Endothelial cell of umbilical vein (primary cell): Measurements from ENCODE around the gene EPC1. TPM values are rescaled to one million over a fixed set of nuclear protein-coding genes. Genes with fewer than 3 reads are reported as not detected.

Source experiments
- BruUV-seq: library from RNA; stranded (reverse); fragments of 400-500 nt; replicated peaks from 2 replicates; lab custom pipeline; 2021; lab: Mats Ljungman, UMichigan
- CTCF ChIA-PET: fragments of 300-600, 350-600 bp; sonication (Branson Sonifier 250); formaldehyde crosslinking; loops from one replicate; lab custom pipeline; 2021; ENCODE audit warnings: antibody characterized with exemption, inconsistent platforms; lab: Charles Lee
- POLR2A ChIA-PET: fragments of 300-600, 350-600 bp; sonication (Branson Sonifier 250); formaldehyde crosslinking; loops from one replicate; lab custom pipeline; 2021; ENCODE audit warnings: antibody characterized with exemption, inconsistent platforms; lab: Charles Lee
- DNase-seq: peaks from one replicate; pipeline ENCODE4 v3.0.0-alpha.2; 2011; ENCODE audit warnings: low read depth, low spot score
- FAIRE-seq: peaks from 2 replicates; lab custom pipeline; 2011; peaks lifted over from hg19 to GRCh38; lab: Jason Lieb, UNC
- H2AFZ ChIP-seq: 2 replicates; pipeline ENCODE4 v1.6.0; 2012; ENCODE audit warnings: low read depth, low read length, control low read depth, inconsistent platforms
- H3K27ac ChIP-seq: 2 replicates; pipeline ENCODE4 v1.5.1; 2011; ENCODE audit warnings: low read depth, mild to moderate bottlenecking, control low read depth, low read length, moderate library complexity; ENCODE audit not compliant: insufficient read depth
- H3K27me3 ChIP-seq, 2 experiments: 2 replicates each; pipeline versions ENCODE4 v1.6.0 to v1.6.1; 2011; ENCODE audit warnings: low read length in 2 of 2, mixed read lengths in 1 of 2; ENCODE audit not compliant: control insufficient read depth in 2 of 2, insufficient read depth in 2 of 2
- H3K36me3 ChIP-seq, 2 experiments: 2 replicates in 1 of 2; 3 replicates in 1 of 2; pipeline ENCODE4 v1.5.1; 2011; ENCODE audit warnings: low read length in 2 of 2, mild to moderate bottlenecking in 1 of 2, moderate library complexity in 1 of 2; ENCODE audit not compliant: control insufficient read depth in 2 of 2, insufficient read depth in 2 of 2; ENCODE audit errors: extremely low read depth in 1 of 2
- H3K4me1 ChIP-seq: 3 replicates; pipeline ENCODE4 v1.5.1; 2011; ENCODE audit warnings: mild to moderate bottlenecking, low read length; ENCODE audit not compliant: control insufficient read depth, insufficient read depth; ENCODE audit errors: extremely low read depth
- H3K4me2 ChIP-seq: 2 replicates; pipeline ENCODE4 v1.6.1; 2011; ENCODE audit warnings: low read length, control low read depth, mixed read lengths; ENCODE audit not compliant: insufficient read depth
- H3K4me3 ChIP-seq, 3 experiments: fragments of 200-600 bp in 1 of 3; sonication (generic), shearing (Covaris generic) in 1 of 3; replicated peaks in 1 of 3; 2 replicates each; pipeline ENCODE4 v1.5.1; 2011 to 2016; ENCODE audit warnings: control low read depth in 3 of 3, low read length in 3 of 3, mild to moderate bottlenecking in 2 of 3, inconsistent platforms in 1 of 3, low read depth in 1 of 3, moderate library complexity in 1 of 3; ENCODE audit not compliant: insufficient read depth in 1 of 3
- H3K79me2 ChIP-seq: 2 replicates; pipeline ENCODE4 v1.6.0; 2012; ENCODE audit warnings: low read length, inconsistent platforms; ENCODE audit not compliant: control insufficient read depth, insufficient read depth
- H3K9ac ChIP-seq: replicated peaks from 2 replicates; pipeline ENCODE3; 2011; ENCODE audit warnings: low read length, control low read depth; ENCODE audit not compliant: insufficient read depth; ENCODE audit errors: extremely low read depth
- H3K9me1 ChIP-seq: replicated peaks from 3 replicates; pipeline ENCODE4 v1.6.0; 2011; ENCODE audit warnings: mild to moderate bottlenecking, low read length; ENCODE audit not compliant: control insufficient read depth, insufficient read depth; ENCODE audit errors: extremely low read depth
- H3K9me3 ChIP-seq: replicated peaks from 2 replicates; pipeline ENCODE4 v1.5.1; 2012; ENCODE audit warnings: low read length, inconsistent platforms; ENCODE audit not compliant: control insufficient read depth, insufficient read depth
- H4K20me1 ChIP-seq: replicated peaks from 2 replicates; pipeline ENCODE3; 2011; ENCODE audit warnings: mild to moderate bottlenecking, low read length; ENCODE audit not compliant: control insufficient read depth, insufficient read depth; ENCODE audit errors: extremely low read depth
- CTCF ChIP-seq, 2 donors: IDR thresholded peaks; 1 replicate in 1 of 2; 2 replicates in 1 of 2; pipeline ENCODE4 v1.5.1; 2011; ENCODE audit warnings: low read length in 2 of 2, mild to moderate bottlenecking in 2 of 2, moderate library complexity in 2 of 2, control low read depth in 1 of 2, inconsistent platforms in 1 of 2, low read depth in 1 of 2; ENCODE audit not compliant: insufficient read depth in 1 of 2; ENCODE audit errors: extremely low read depth in 1 of 2
- EZH2 ChIP-seq: IDR thresholded peaks from 2 replicates; pipeline ENCODE4 v1.6.1; 2012; ENCODE audit warnings: borderline replicate concordance, low read depth, mild to moderate bottlenecking, moderate library complexity, low read length, inconsistent platforms; ENCODE audit not compliant: severe bottlenecking
- FOS ChIP-seq: IDR thresholded peaks from 2 replicates; pipeline ENCODE4 v1.6.1; 2011; ENCODE audit warnings: mild to moderate bottlenecking, low read length, moderate library complexity, borderline replicate concordance; ENCODE audit not compliant: insufficient read depth
- GATA2 ChIP-seq: IDR thresholded peaks from 2 replicates; pipeline ENCODE4 v1.7.0; 2011; ENCODE audit warnings: low read depth, mild to moderate bottlenecking, moderate library complexity, mixed read lengths, low read length; ENCODE audit not compliant: insufficient read length, insufficient read depth
- JUN ChIP-seq: IDR thresholded peaks from 2 replicates; pipeline ENCODE4 v1.6.1; 2011; ENCODE audit warnings: borderline replicate concordance, low read depth; ENCODE audit not compliant: insufficient read length, insufficient read depth
- MYC ChIP-seq: IDR thresholded peaks from one replicate; pipeline ENCODE4 v1.6.1; 2011; ENCODE audit warnings: mild to moderate bottlenecking, low read depth, low read length
- POLR2A ChIP-seq: IDR thresholded peaks from 2 replicates; pipeline ENCODE4 v1.6.1; 2012; ENCODE audit warnings: low read depth, mild to moderate bottlenecking, control low read depth, low read length
- POLR2AphosphoS5 ChIP-seq: IDR thresholded peaks from 2 replicates; pipeline ENCODE4 v1.6.1; 2012; ENCODE audit warnings: low read depth, mild to moderate bottlenecking, control low read depth, low read length, moderate library complexity; ENCODE audit not compliant: insufficient read depth
- dilution Hi-C: fragments of 300-500 bp; cut with MboI; formaldehyde crosslinking; loops from one replicate; pipeline ENCODE4 v1.15.0; 2019; ENCODE audit warnings: low sequenced_read_pairs; ENCODE audit not compliant: extremely low pct_ligation_motif_present
- intact Hi-C: fragments of 100-400 bp; cut with micrococcal nuclease; formaldehyde crosslinking; loops from one replicate; pipeline ENCODE4 v1.10.0; 2022
- polyA plus RNA-seq, 4 experiments: library from polyadenylated mRNA; depleted of rRNA in 3 of 4; stranded (reverse) in 3 of 4; unstranded in 1 of 4; fragments of >200 nt; gene quantifications; 2 replicates each; pipeline versions ENCODE4 v1.2.1 to v1.2.3, GENCODE V29; 2011 to 2012; ENCODE audit warnings: missing spikeins in 1 of 4
- total RNA-seq: library from RNA; stranded (reverse); gene quantifications from 2 replicates; pipeline ENCODE4 v1.2.3, GENCODE V29; 2021
- TF ChIP-seq, protein P1 (sequence below): IDR thresholded peaks from 2 replicates; pipeline ENCODE4 v1.6.1; 2011; ENCODE audit not compliant: insufficient read depth, insufficient read length

The EPC1 gene
- total and polyA plus RNA-seq, 2 donors (not counting 3 experiments of a cell fraction or from before 2014, with no cell fraction given), result 27.9 to 39.0 TPM

- no peaks in the 10 kb centered on the region for H3K9me3 ChIP-seq
- H3K27ac ChIP-seq, result no peak overlapping the region
- no peak for FAIRE-seq
- ChIA-PET POLR2A (no interaction called here), CTCF (interaction anchor here (0.7 to 5.3 kb wide), 4 partner anchors 10 to 638 kb away, joined by 3 to 56 read pairs (median 4); no protein-coding TSS in a partner anchor)
- no peak for DNase-seq
- H3K9me1 ChIP-seq, result no peaks in the 10 kb centered on the region
- H3K36me3 ChIP-seq, result no peaks in the 10 kb centered on the region
- peaks cover 19% of the 10 kb centered on the region for H3K79me2 ChIP-seq
- peaks cover 6% of the 10 kb centered on the region for H3K4me1 ChIP-seq
- H4K20me1 ChIP-seq, result no peaks in the 10 kb centered on the region
- intact Hi-C loops (no loop called here), dilution Hi-C loops (no loop called here)
- H3K27me3 ChIP-seq, result no peaks in the 10 kb centered on the region
- no peak overlapping the region for H3K4me2 ChIP-seq
- TF ChIP-seq CTCF (IDR thresholded peaks at IDR 0.05; ENCODE audit: extremely low read depth in 1 of 2, insufficient read depth in 1 of 2, low read depth in 1 of 2, low read length in 2 of 2) (no peak), POLR2A (no peak), FOS (no peak), GATA2 (no peak), POLR2AphosphoS5 (no peak), EZH2 (no peak), MYC (no peak), JUN (no peak)
- TF ChIP-seq, protein P1, sequence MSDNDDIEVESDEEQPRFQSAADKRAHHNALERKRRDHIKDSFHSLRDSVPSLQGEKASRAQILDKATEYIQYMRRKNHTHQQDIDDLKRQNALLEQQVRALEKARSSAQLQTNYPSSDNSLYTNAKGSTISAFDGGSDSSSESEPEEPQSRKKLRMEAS, result no peak
- BruUV-seq, result no TSS peak
- H2AFZ ChIP-seq, result no peak overlapping the region
- H3K4me3 ChIP-seq, result no peak overlapping the region
- no peak overlapping the region for H3K9ac ChIP-seq
Observed at GRCh38 chr10:32371101-32371500, 24.1 kb upstream of the EPC1 start.
